MG63 (cell line): ENCODE measurements around the gene ARV1. TPM values are rescaled to one million over a fixed set of nuclear protein-coding genes. Genes with fewer than 3 reads are reported as not detected.
"Not testable (repeated sequence)": the region's sequence is repeated elsewhere in the genome, so short reads cannot be mapped to it uniquely, and the experiment has no call there.

Source experiments
- DNase-seq: peaks from one replicate; pipeline ENCODE4 v3.0.0-alpha.2; 2020
- H3K27me3 ChIP-seq: fragments of 250-450 bp; sonication (Bioruptor Pico); 2 replicates; pipeline ENCODE4 v1.5.1; 2020; ENCODE audit warnings: mild to moderate bottlenecking, moderate library complexity
- H3K36me3 ChIP-seq: fragments of 250-450 bp; sonication (Bioruptor Pico); 2 replicates; pipeline ENCODE4 v1.5.1; 2020; ENCODE audit warnings: mild to moderate bottlenecking, moderate library complexity
- H3K4me3 ChIP-seq: fragments of 250-450 bp; sonication (Bioruptor Pico); 2 replicates; pipeline ENCODE4 v1.5.1; 2020; ENCODE audit warnings: mild to moderate bottlenecking, moderate library complexity
- H3K9me3 ChIP-seq: fragments of 250-450 bp; sonication (Bioruptor Pico); 2 replicates; pipeline ENCODE4 v1.5.1; 2020; ENCODE audit warnings: mild to moderate bottlenecking, moderate library complexity
- total RNA-seq: library from RNA; depleted of rRNA; stranded (reverse); fragments of >200 nt; shearing (Covaris generic); gene quantifications from 2 replicates; pipeline ENCODE4 v1.2.3, GENCODE V29; 2014; ENCODE audit warnings: low replicate concordance

ARV1 gene
- total RNA-seq, 1 experiment from 2014 or later = 8.1 TPM

DNA sequence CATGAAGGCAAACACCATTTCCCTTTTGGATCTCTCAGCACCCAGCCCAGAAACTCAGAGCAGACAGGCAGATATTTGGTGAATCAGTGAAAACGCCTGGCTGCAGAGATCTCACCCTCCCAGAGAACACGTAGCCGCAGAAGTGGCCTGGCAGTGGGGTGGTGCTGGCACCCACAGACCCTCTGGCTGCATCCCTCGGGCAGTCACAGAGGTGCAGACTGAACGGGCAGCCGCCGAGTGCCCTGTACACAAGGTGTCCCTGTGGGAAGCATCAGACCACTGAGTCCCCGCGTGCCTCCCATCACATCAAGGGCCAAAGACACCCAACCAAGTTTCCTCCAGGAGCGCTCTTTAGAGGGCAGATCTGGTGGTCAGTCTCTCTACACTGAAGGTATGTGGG lies 49.1 kb downstream of the ARV1 start:
- Histone ChIP-seq H3K27me3 (no peaks in the 10 kb centered on the region), H3K36me3 (no peaks in the 10 kb centered on the region), H3K4me3 (no peak overlapping the region), H3K9me3 (no peaks in the 10 kb centered on the region)
- no peak for DNase-seq

- Histone ChIP-seq H3K27me3 (no peaks in the 10 kb centered on the region), H3K9me3 (no peaks in the 10 kb centered on the region), H3K36me3 (no peaks in the 10 kb centered on the region), H3K4me3 (no peak overlapping the region)
- no peak for DNase-seq
These were observed 49.8 kb downstream of the ARV1 start for GRCh38 chr1:231028682-231029081.

DNA sequence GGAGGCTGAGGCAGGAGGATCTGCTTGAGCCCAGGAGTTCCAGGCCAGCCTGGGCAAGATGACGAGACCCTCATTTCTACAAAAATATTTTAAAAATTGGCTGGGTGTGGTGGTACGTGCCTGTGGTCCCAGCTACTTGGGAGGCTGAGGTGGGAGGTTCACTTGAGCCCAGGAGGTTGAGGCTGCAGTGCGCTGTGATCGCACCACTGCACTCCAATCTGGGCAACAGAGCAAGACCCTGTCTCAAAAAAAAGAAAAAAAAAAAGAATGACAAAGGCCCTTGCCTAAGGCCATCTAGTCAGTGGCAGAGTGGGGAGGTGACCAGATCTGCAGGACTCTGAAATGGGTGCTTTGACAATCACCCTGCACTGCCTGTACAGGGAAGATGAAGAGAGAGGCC lies 50.4 kb downstream of the ARV1 start:
- DNase-seq, H3K27me3 ChIP-seq, H3K36me3 ChIP-seq, H3K4me3 ChIP-seq, H3K9me3 ChIP-seq: not testable (repeated sequence)

DNA sequence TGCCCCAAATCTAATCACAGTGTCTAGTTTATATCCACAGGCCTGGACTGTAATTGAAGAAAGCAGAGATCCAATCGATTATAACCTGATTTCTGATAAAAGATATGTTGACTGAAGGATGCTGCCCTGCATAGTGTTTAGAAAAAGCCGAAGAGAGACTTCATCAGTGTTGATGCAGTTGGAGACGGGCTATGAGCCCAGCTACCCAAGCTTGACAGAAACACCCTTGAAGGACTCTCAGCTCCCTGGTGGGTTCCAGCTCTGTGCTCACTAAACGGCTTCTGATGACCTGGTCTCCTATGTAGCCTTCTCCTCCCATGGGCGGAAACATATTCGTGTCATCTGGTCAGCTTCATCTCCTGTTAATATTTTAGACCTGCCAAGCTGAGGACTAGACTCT lies 50.9 kb downstream of the ARV1 start:
- H3K9me3 ChIP-seq = no peaks in the 10 kb centered on the region
- H3K27me3 ChIP-seq = no peaks in the 10 kb centered on the region
- H3K4me3 ChIP-seq = no peak overlapping the region
- no peaks in the 10 kb centered on the region for H3K36me3 ChIP-seq
- DNase-seq = no peak

- Histone ChIP-seq H3K36me3 (no peaks in the 10 kb centered on the region), H3K4me3 (no peak overlapping the region), H3K9me3 (no peaks in the 10 kb centered on the region), H3K27me3 (no peaks in the 10 kb centered on the region)
- no peak for DNase-seq
These were observed 54.1 kb downstream of the ARV1 start for GRCh38 chr1:231032963-231033362.

DNA sequence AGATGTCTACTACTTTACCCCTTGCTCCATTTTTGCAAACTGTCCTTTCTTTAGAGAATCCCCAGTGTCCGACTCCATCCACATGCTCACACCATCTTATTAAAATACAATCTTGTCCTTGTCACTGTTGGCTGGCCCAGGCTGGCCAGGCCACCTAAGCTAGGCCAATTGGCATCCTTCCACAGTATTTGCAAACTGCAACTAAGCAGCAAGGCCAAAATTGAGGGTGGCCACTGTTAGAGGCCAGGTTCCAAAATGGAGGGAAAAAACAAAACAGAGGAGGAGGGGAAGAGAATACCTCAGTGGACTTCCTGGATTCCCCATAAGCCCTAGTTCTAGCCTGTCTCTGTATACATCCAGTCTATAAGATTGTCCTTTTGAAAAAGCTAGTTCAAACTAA lies 56.9 kb downstream of the ARV1 start:
- no peak for DNase-seq
- no peak overlapping the region for H3K4me3 ChIP-seq
- no peaks in the 10 kb centered on the region for H3K36me3 ChIP-seq
- H3K27me3 ChIP-seq = no peaks in the 10 kb centered on the region; the same call in 1 of the 2 replicates
- no peaks in the 10 kb centered on the region for H3K9me3 ChIP-seq

DNA sequence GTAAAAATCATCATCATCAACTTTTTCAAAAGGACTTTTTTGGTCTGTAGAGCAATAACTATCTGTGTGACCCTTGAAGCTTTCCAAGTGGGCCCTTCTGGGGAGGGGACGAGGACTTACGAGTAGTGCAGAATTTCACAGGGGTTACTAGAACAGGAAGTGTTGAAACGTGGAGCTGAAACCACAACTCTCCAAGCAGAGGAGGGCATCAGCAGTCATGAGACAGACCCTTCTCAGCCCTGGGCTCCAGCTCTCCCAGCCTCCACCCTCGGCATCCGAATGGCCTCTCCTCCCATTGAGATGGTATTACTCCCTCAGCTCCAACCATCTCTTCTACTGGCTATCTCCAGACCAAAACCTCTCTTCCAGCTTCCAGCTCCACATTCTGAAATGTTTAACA lies 57.5 kb downstream of the ARV1 start:
- no peaks in the 10 kb centered on the region for H3K36me3 ChIP-seq
- no peak overlapping the region for H3K4me3 ChIP-seq
- DNase-seq = no peak
- peaks cover 2% of the 10 kb centered on the region; the same call in 1 of the 2 replicates for H3K27me3 ChIP-seq
- H3K9me3 ChIP-seq = no peaks in the 10 kb centered on the region

DNA sequence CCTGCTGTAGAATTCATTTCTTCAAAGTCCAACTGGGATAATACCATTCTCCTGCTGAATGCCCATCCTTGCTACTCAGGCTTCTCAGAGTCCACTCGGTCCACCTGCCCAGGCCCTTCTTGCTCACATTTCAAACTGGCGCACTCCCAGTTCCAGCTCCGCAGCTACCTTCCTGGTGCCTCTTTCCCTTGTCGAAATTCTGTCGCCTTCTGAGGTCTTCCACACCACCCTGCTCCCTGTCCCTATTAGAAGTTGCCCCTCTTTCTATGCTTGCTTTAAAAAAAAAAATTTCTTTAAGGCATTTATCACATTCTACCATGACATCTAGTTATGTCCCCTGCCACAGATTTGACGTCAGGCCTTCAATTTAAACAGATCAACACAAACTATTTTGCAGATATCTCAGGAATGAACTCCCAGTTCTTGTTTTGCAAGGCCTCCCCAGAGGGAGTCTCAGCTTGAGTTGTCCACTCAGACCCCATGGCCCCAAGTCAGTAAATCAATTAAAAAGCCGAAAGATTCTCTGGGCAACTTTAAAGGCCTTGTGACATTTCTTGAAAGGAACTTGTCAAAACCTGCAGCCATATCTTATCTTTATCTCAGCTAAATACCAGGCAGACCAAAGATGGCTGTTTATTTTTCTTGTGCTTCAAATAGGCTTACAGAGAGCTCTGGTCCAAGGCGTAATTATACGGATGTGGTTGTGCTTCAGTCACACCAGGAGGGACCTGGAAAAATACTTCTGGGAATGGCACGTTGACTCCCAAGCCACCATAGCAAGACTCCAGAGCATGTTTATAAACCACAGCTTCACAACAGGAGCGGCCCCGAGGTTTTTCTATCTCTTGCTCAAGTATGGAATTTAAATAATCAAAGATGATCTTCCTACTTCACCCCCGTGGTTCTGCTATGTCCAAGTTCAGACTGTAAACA lies 59.0 kb downstream of the ARV1 start:
- no peak for DNase-seq
- Histone ChIP-seq H3K36me3 (no peaks in the 10 kb centered on the region), H3K4me3 (no peak overlapping the region), H3K9me3 (no peaks in the 10 kb centered on the region), H3K27me3 (peaks cover 6% of the 10 kb centered on the region; the same call in 1 of the 2 replicates)

GRCh38 chr1:231039161-231040018 lies 60.5 kb downstream of the ARV1 start:
- Histone ChIP-seq H3K36me3 (no peaks in the 10 kb centered on the region), H3K27me3 (peaks cover 14% of the 10 kb centered on the region), H3K9me3 (no peaks in the 10 kb centered on the region), H3K4me3 (peak overlapping the region; percentile 61)
- peak; percentile 50 for DNase-seq

- Histone ChIP-seq H3K4me3 (peak within 1 kb of the TSS; percentile 61), H3K27me3 (peaks cover 17% of the 10 kb centered on the region), H3K9me3 (no peaks in the 10 kb centered on the region), H3K36me3 (no peaks in the 10 kb centered on the region)
- DNase-seq = peak; percentile 51
These were observed 61.3 kb downstream of the ARV1 start, which contains the start of gene FAM89A for GRCh38 chr1:231040019-231040799. Gene FAM89A, minus strand, starts transcription at chr1:231040254. Its CDS starts 43 bp downstream, at chr1:231040211.

- H3K4me3 ChIP-seq = no peak overlapping the region
- H3K9me3 ChIP-seq = no peaks in the 10 kb centered on the region
- H3K27me3 ChIP-seq = peaks cover 22% of the 10 kb centered on the region
- no peak for DNase-seq
- no peaks in the 10 kb centered on the region for H3K36me3 ChIP-seq
These were observed 62.2 kb downstream of the ARV1 start for GRCh38 chr1:231040800-231041718.

GRCh38 chr1:231041719-231042261 lies 62.9 kb downstream of the ARV1 start:
- no peak for DNase-seq

GRCh38 chr1:231044588-231044987 lies 65.7 kb downstream of the ARV1 start:
- Histone ChIP-seq H3K36me3 (no peaks in the 10 kb centered on the region), H3K9me3 (no peaks in the 10 kb centered on the region), H3K4me3 (no peak overlapping the region), H3K27me3 (peaks cover 33% of the 10 kb centered on the region)
- no peak for DNase-seq

More at GRCh38 chr1:231041719-231042261, 62.9 kb downstream of the ARV1 start:
- Histone ChIP-seq H3K4me3 (no peak overlapping the region), H3K36me3 (no peaks in the 10 kb centered on the region), H3K9me3 (no peaks in the 10 kb centered on the region), H3K27me3 (peaks cover 25% of the 10 kb centered on the region)

GRCh38 chr1:231045286-231045685 lies 66.4 kb downstream of the ARV1 start:
- H3K9me3 ChIP-seq = no peaks in the 10 kb centered on the region

DNA sequence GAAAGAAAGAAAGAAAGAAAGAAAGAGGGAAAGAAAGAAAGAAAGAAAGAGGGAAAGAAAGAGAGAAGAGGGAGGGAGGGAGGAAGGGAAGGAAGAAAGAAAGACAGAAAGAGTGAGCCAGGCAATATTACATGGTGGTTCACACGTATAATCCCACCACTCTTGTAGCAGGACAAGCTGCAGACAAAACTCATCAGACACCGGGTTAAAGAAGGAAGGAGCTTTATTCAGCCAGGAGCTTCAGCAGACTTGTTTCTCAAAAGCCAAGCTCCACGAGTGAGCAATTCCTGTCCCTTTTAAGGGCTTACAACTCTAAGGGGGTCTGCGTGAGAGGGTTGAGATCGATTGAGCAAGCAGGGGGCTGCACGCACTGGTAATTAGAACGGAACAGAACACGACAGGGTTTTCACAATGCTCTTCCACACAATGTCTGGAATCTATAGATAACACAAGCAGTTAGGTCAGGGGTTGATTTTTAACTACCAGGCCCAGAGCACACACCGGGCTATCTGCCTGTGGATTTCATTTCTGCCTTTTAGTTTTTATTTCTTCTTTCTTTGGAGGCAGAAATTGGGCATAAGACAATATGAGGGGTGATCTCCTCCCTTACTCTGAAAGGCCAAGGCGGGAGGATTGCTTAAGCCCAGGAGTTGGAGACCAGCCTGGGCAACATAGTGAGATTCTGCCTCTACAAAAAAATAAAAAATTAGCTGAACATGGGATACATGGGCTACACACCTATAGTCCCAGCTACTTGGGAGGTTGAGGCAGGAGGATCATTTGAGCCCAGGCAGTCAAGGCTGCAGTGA lies 67.2 kb downstream of the ARV1 start:
- peaks cover 33% of the 10 kb centered on the region for H3K27me3 ChIP-seq

More at GRCh38 chr1:231045286-231045685, 66.4 kb downstream of the ARV1 start:
- Histone ChIP-seq H3K27me3 (peaks cover 33% of the 10 kb centered on the region), H3K4me3 (no peak overlapping the region), H3K36me3 (no peaks in the 10 kb centered on the region)
- DNase-seq = no peak

More for the DNA sequence above, 67.2 kb downstream of the ARV1 start:
- H3K4me3 ChIP-seq, H3K9me3 ChIP-seq, H3K36me3 ChIP-seq, DNase-seq: not testable (repeated sequence)
